ENCODE data around the gene SEPHS2. TPM values are rescaled to one million over a fixed set of nuclear protein-coding genes. Genes with fewer than 3 reads are reported as not detected.
"Not testable (repeated sequence)": the region's sequence is repeated elsewhere in the genome, so short reads cannot be mapped to it uniquely, and the experiment has no call there.

SEPHS2 gene
- total RNA-seq, 1 donor: 7.8 TPM

GRCh38 chr16:30456302-30456701 lies 10.6 kb upstream of the SEPHS2 start:
- no peak overlapping the region for H3K4me3 ChIP-seq (ENCODE audit: low read depth, low read length)
- DNase-seq (ENCODE audit: low read depth): no peak
- no peak for TF ChIP-seq CTCF (IDR thresholded peaks at IDR 0.05; ENCODE audit: insufficient read depth, low read depth, low read length)

DNA sequence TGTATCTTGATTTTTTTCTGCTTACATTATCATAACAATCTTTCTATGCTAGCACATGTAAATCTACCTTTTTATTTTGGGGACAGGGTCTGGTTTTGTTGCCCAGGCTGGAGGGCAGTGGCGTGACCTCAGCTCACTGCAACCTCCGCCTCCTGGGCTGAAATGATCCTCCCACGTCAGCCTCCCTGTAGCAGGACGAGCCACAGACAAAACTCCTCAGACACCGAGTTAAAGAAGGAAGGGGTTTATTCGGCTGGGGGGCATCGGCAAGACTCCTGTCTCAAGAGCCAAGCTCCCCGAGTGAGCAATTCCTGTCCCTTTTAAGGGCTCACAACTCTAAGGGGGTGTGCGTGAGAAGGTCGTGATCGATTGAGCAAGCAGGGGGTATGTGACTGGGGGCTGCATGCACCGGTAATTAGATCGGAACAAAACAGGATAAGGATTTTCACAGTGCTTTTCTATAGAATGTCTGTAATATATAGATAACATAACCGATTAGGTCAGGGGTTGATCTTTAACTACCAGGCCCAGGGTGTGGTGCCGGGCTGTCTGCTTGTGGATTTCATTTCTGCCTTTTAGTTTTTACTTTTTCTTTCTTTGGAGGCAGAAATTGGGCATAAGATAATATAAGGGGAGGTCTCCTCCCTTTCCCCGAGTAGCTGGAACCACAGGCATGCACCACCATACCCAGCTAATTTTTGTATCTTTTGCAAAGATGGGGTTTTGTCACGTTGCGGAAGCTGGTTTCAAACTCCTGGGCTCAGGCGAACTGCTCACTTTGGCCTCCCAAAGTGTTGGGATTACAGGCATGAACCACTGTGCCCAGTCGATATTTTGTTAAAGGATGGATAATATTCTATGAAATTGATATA lies 7.3 kb upstream of the SEPHS2 start:
- DNase-seq (ENCODE audit: low read depth); H3K4me3 ChIP-seq (ENCODE audit: low read depth, low read length): not testable (repeated sequence)

- DNase-seq (ENCODE audit: low read depth): no peak
- no peak for TF ChIP-seq CTCF (IDR thresholded peaks at IDR 0.05; ENCODE audit: insufficient read depth, low read depth, low read length)
- H3K4me3 ChIP-seq (ENCODE audit: low read depth, low read length): no peak overlapping the region
Measured at GRCh38 chr16:30449116-30449435, 3.4 kb upstream of the SEPHS2 start.

DNA sequence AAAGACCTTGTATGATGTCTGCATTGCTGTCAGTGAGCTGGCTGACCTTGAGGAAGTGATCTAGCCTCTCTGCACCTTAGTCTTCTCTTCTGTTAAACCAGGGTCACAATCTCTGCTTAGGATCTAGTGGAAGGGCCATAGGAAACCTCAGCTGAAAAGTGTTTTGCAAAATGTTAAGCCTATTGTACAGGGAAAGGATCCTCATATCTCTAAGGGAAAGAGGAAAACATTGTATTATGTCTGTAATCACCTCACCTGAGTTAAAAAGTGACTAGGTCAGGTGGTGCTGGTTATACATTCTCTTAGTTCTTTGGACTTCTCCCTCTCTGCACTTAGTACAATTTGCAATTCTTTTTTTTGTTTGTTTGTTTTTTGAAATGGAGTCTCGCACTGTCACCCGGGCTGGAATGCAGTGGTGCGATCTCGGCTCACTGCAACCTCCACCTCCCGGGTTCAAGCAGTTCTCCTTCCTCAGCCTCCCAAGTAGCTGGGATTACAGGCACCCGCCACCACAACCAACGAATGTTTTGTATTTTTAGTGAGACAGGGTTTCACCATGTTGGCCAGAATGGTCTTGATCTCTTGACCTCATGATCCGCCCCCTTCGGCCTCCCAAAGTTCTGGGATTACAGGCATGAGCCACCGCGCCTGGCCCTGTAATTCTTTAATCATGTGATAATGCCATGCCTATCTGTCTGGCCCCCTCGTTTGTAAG lies 2.0 kb upstream of the SEPHS2 start:
- no peak overlapping the region for H3K4me3 ChIP-seq (ENCODE audit: low read depth, low read length)
- no peak for TF ChIP-seq CTCF (IDR thresholded peaks at IDR 0.05; ENCODE audit: insufficient read depth, low read depth, low read length)

GRCh38 chr16:30446203-30446595 lies 525 bp upstream of the SEPHS2 start:
- DNase-seq (ENCODE audit: low read depth): no peak
- no peak for TF ChIP-seq CTCF (IDR thresholded peaks at IDR 0.05; ENCODE audit: insufficient read depth, low read depth, low read length)
- H3K4me3 ChIP-seq (ENCODE audit: low read depth, low read length): peak overlapping the region; percentile 76

More for the DNA sequence above, 2.0 kb upstream of the SEPHS2 start:
- DNase-seq (ENCODE audit: low read depth): no peak

GRCh38 chr16:30445149-30445407 lies 596 bp downstream of the SEPHS2 start:
- no peak for TF ChIP-seq CTCF (IDR thresholded peaks at IDR 0.05; ENCODE audit: insufficient read depth, low read depth, low read length)
- DNase-seq (ENCODE audit: low read depth): no peak
- H3K4me3 ChIP-seq (ENCODE audit: low read depth, low read length): peak overlapping the region; percentile 76

- TF ChIP-seq CTCF (IDR thresholded peaks at IDR 0.05; ENCODE audit: insufficient read depth, low read depth, low read length): no peak
- H3K4me3 ChIP-seq (ENCODE audit: low read depth, low read length): peak overlapping the region; percentile 76
- no peak for DNase-seq (ENCODE audit: low read depth)
Measured at GRCh38 chr16:30444231-30445148, 1.2 kb downstream of the SEPHS2 start.
